H9 (cell line): Measurements from ENCODE around the gene CHSY1. TPM values are rescaled to one million over a fixed set of nuclear protein-coding genes. Genes with fewer than 3 reads are reported as not detected.
"Not testable (repeated sequence)": the region's sequence is repeated elsewhere in the genome, so short reads cannot be mapped to it uniquely, and the experiment has no call there.

Experiments used
- DNase-seq: peaks from one replicate; pipeline ENCODE4 v3.0.0-alpha.2; 2017
- H2AFZ ChIP-seq: one replicate; pipeline ENCODE4 v1.6.1; 2013; ENCODE audit warnings: mild to moderate bottlenecking, low read length, control low read depth, moderate library complexity
- H2AK5ac ChIP-seq: 2 replicates; pipeline ENCODE4 v1.6.1; 2013; ENCODE audit warnings: low read length, control low read depth, mixed read lengths; ENCODE audit not compliant: insufficient read length
- H2BK120ac ChIP-seq: one replicate; pipeline ENCODE4 v1.6.1; 2013; ENCODE audit warnings: low read depth, mild to moderate bottlenecking, low read length, control low read depth, inconsistent platforms; ENCODE audit not compliant: poor library complexity, severe bottlenecking
- H2BK12ac ChIP-seq: 2 replicates; pipeline ENCODE4 v1.6.1; 2013; ENCODE audit warnings: low read length, control low read depth, mixed read lengths, low read depth; ENCODE audit not compliant: insufficient read length
- H2BK15ac ChIP-seq: 2 replicates; pipeline ENCODE4 v1.6.1; 2013; ENCODE audit warnings: low read depth, low read length, control low read depth
- H2BK20ac ChIP-seq: one replicate; pipeline ENCODE4 v1.6.1; 2013; ENCODE audit warnings: low read depth, mild to moderate bottlenecking, low read length, control low read depth, inconsistent platforms; ENCODE audit not compliant: poor library complexity, severe bottlenecking
- H2BK5ac ChIP-seq: 2 replicates; pipeline ENCODE4 v1.6.1; 2013; ENCODE audit warnings: low read length, control low read depth, mixed read lengths; ENCODE audit not compliant: insufficient read length
- H3K14ac ChIP-seq: 2 replicates; pipeline ENCODE4 v1.6.1; 2013; ENCODE audit warnings: low read length, control low read depth; ENCODE audit not compliant: insufficient read depth
- H3K18ac ChIP-seq: 2 replicates; pipeline ENCODE4 v1.6.1; 2013; ENCODE audit warnings: low read depth, mild to moderate bottlenecking, mixed read lengths, low read length, control low read depth; ENCODE audit not compliant: insufficient read length
- H3K23ac ChIP-seq: 2 replicates; pipeline ENCODE4 v1.6.1; 2013; ENCODE audit warnings: low read length, control low read depth, mixed read lengths, low read depth; ENCODE audit not compliant: insufficient read length
- H3K23me2 ChIP-seq: 2 replicates; pipeline ENCODE4 v1.6.1; 2013; ENCODE audit warnings: low read depth, mild to moderate bottlenecking, mixed read lengths, low read length, control low read depth; ENCODE audit not compliant: insufficient read length, poor library complexity, severe bottlenecking
- H3K27ac ChIP-seq: 2 replicates; pipeline ENCODE4 v1.5.1; 2013; ENCODE audit warnings: low read length, control low read depth, mixed read lengths, low read depth; ENCODE audit not compliant: insufficient read length
- H3K27me3 ChIP-seq: 2 replicates; pipeline ENCODE4 v1.6.1; 2013; ENCODE audit warnings: low read length, control low read depth, inconsistent platforms; ENCODE audit not compliant: insufficient read depth
- H3K4ac ChIP-seq: 2 replicates; pipeline ENCODE4 v1.6.1; 2013; ENCODE audit warnings: low read depth, mild to moderate bottlenecking, control low read depth, inconsistent platforms, low read length, moderate library complexity
- H3K4me1 ChIP-seq: 2 replicates; pipeline ENCODE4 v1.6.1; 2013; ENCODE audit warnings: low read length, control low read depth, inconsistent platforms; ENCODE audit not compliant: insufficient read depth
- H3K4me2 ChIP-seq: 2 replicates; pipeline ENCODE4 v1.6.1; 2013; ENCODE audit warnings: low read length, control low read depth, mixed read lengths; ENCODE audit not compliant: insufficient read length, insufficient read depth
- H3K56ac ChIP-seq: 2 replicates; pipeline ENCODE4 v1.6.1; 2013; ENCODE audit warnings: low read depth, mild to moderate bottlenecking, mixed read lengths, low read length, control low read depth; ENCODE audit not compliant: insufficient read length
- H3K79me1 ChIP-seq: 2 replicates; pipeline ENCODE4 v1.6.1; 2013; ENCODE audit warnings: low read depth, mild to moderate bottlenecking, moderate library complexity, low read length, control low read depth, inconsistent platforms; ENCODE audit not compliant: insufficient read depth, poor library complexity, severe bottlenecking
- H3K79me2 ChIP-seq: 2 replicates; pipeline ENCODE4 v1.6.1; 2013; ENCODE audit warnings: low read length, control low read depth, inconsistent platforms; ENCODE audit not compliant: insufficient read depth
- H3K9ac ChIP-seq: 2 replicates; pipeline ENCODE4 v1.6.1; 2013; ENCODE audit warnings: low read length, control low read depth, mixed read lengths; ENCODE audit not compliant: insufficient read length; ENCODE audit errors: extremely low read depth
- H3K9me3 ChIP-seq: one replicate; pipeline ENCODE4 v1.6.1; 2013; ENCODE audit warnings: low read depth, low read length, inconsistent platforms; ENCODE audit not compliant: control insufficient read depth
- H3T11ph ChIP-seq: one replicate; pipeline ENCODE4 v1.6.1; 2013; ENCODE audit warnings: mild to moderate bottlenecking, low read length, control low read depth, inconsistent platforms
- H4K20me1 ChIP-seq: one replicate; pipeline ENCODE4 v1.6.1; 2013; ENCODE audit not compliant: control insufficient read depth, insufficient read length, insufficient read depth
- H4K5ac ChIP-seq: 2 replicates; pipeline ENCODE4 v1.6.1; 2013; ENCODE audit warnings: low read depth, mild to moderate bottlenecking, mixed read lengths, low read length, control low read depth; ENCODE audit not compliant: insufficient read length
- H4K8ac ChIP-seq: replicated peaks from 2 replicates; pipeline ENCODE4 v1.6.1; 2013; ENCODE audit warnings: low read length, control low read depth, mixed read lengths, low read depth; ENCODE audit not compliant: insufficient read length
- H4K91ac ChIP-seq: 2 replicates; pipeline ENCODE4 v1.6.1; 2013; ENCODE audit warnings: low read depth, mild to moderate bottlenecking, moderate library complexity, mixed read lengths, low read length, control low read depth; ENCODE audit not compliant: insufficient read length
- H3K27ac Mint-ChIP-seq, 3 experiments: 2 replicates in 2 of 3; 3 replicates in 1 of 3; pipeline ENCODE4 v1.8.0; 2020 to 2021; ENCODE audit warnings: mixed read lengths in 3 of 3, mild to moderate bottlenecking in 1 of 3, moderate library complexity in 1 of 3
- H3K27me3 Mint-ChIP-seq: 2 replicates; pipeline ENCODE4 v1.8.0; 2021; ENCODE audit warnings: low read depth, mild to moderate bottlenecking, moderate library complexity, mixed read lengths
- H3K36me3 Mint-ChIP-seq, 3 experiments: 2 replicates in 2 of 3; 3 replicates in 1 of 3; pipeline ENCODE4 v1.8.0; 2020 to 2021; ENCODE audit warnings: low read depth in 3 of 3, mixed read lengths in 3 of 3; ENCODE audit not compliant: insufficient read depth in 1 of 3
- H3K4me1 Mint-ChIP-seq, 2 experiments: 2 replicates each; pipeline ENCODE4 v1.8.0; 2020; ENCODE audit warnings: mixed read lengths in 2 of 2
- H3K4me3 Mint-ChIP-seq, 2 experiments: 2 replicates in 1 of 2; 3 replicates in 1 of 2; pipeline ENCODE4 v1.8.0; 2020 to 2021; ENCODE audit warnings: mild to moderate bottlenecking in 2 of 2, mixed read lengths in 2 of 2, moderate library complexity in 1 of 2
- H3K9me3 Mint-ChIP-seq, 2 experiments: 2 replicates in 1 of 2; 3 replicates in 1 of 2; pipeline ENCODE4 v1.8.0; 2020; ENCODE audit warnings: mild to moderate bottlenecking in 2 of 2, mixed read lengths in 2 of 2, moderate library complexity in 1 of 2
- WGBS: extraction: QIAGEN DNeasy Blood & Tissue Kit; methylation state at CpG from one replicate; pipeline ENCODE4 v1.1.7; 2013; ENCODE audit warnings: missing lambda C conversion rate, low lambda C conversion rate, mixed read lengths; ENCODE audit not compliant: insufficient read length; ENCODE audit errors: extremely low coverage; 5-methylcytosine and 5-hydroxymethylcytosine counted together
- total RNA-seq: library from RNA; stranded (reverse); gene quantifications from 2 replicates; pipeline ENCODE4 v1.2.1, GENCODE V29; 2021
- TF ChIP-seq, protein P1 (sequence below): fragments of 200-600 bp; sonication (generic); conservative IDR thresholded peaks from 3 replicates; pipeline ENCODE4 v1.8.0; 2021; ENCODE audit warnings: antibody characterized with exemption, mild to moderate bottlenecking

CHSY1 gene
- total RNA-seq, 1 experiment from 2014 or later: 68.3 TPM

DNA sequence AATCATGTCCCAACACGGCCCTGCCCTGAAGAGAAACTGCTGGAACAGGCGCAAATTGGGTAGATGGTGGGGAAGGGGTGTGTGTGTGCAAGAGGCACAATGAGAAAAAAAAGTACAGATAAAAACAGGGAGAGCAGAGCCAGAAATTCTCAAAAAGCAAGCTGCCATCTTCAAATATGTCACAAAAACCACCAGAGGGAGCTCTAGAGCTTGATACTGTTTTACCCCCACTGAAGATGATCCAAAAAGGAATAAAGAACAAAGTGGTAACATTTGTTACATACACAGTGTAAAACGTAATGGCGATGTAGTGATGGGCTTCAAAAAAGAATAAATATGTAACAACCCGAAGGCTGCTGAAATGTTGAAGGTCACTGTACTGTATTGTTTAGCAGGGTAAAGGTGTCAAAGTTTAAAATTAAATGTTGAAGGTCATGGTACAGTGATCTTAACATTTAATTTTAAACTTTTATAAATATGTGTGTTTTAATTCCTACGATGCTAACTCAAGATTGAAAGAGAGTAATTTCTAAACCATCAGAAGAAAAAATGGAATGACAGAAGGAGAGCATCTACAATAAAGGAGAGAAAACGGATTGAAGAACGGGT, 37.2 kb upstream of the CHSY1 start:
- Histone ChIP-seq H2BK15ac (no peak overlapping the region), H3K14ac (no peak overlapping the region), H2BK12ac (no peak overlapping the region), H3K79me1 (peaks cover 6% of the 10 kb centered on the region), H2AK5ac (no peak overlapping the region), H3K79me2 (peaks cover 18% of the 10 kb centered on the region), H3K4me2 (no peak overlapping the region), H3K27me3 (no peaks in the 10 kb centered on the region), H3K23me2 (peaks cover under 1% of the 10 kb centered on the region), H3K4me1 (no peaks in the 10 kb centered on the region), H4K8ac (no peak overlapping the region), H3K18ac (no peak overlapping the region), H4K20me1 (no peaks in the 10 kb centered on the region), H2BK5ac (no peak overlapping the region), H3T11ph (no peak overlapping the region), H2BK20ac (no peak overlapping the region), H3K9ac (no peak overlapping the region), H2BK120ac (no peak overlapping the region), H3K9me3 (no peaks in the 10 kb centered on the region), H3K4ac (no peak overlapping the region), H4K91ac (no peak overlapping the region), H2AFZ (no peak overlapping the region), H3K56ac (no peak overlapping the region), H4K5ac (no peak overlapping the region), H3K27ac (no peak overlapping the region), H3K23ac (no peak overlapping the region)
- WGBS: no CpG with 5 or more reads among the region's 8 CpGs
- Mint-ChIP-seq H3K27me3 (no peaks in the 10 kb centered on the region), H3K27ac (no peak overlapping the region), H3K4me3 (no peak overlapping the region), H3K36me3 (peaks cover 39 to 80% (median 75%) of the 10 kb centered on the region in 3 experiments), H3K9me3 (no peaks in the 10 kb centered on the region), H3K4me1 (peaks cover 8 to 13% of the 10 kb centered on the region in 2 experiments)
- TF ChIP-seq, protein P1, sequence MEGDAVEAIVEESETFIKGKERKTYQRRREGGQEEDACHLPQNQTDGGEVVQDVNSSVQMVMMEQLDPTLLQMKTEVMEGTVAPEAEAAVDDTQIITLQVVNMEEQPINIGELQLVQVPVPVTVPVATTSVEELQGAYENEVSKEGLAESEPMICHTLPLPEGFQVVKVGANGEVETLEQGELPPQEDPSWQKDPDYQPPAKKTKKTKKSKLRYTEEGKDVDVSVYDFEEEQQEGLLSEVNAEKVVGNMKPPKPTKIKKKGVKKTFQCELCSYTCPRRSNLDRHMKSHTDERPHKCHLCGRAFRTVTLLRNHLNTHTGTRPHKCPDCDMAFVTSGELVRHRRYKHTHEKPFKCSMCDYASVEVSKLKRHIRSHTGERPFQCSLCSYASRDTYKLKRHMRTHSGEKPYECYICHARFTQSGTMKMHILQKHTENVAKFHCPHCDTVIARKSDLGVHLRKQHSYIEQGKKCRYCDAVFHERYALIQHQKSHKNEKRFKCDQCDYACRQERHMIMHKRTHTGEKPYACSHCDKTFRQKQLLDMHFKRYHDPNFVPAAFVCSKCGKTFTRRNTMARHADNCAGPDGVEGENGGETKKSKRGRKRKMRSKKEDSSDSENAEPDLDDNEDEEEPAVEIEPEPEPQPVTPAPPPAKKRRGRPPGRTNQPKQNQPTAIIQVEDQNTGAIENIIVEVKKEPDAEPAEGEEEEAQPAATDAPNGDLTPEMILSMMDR: peak; percentile 79
- DNase-seq: no peak

GRCh38 chr15:101287342-101287741, 35.5 kb upstream of the CHSY1 start:
- H2BK120ac ChIP-seq, H3K4me2 ChIP-seq, H3K27ac Mint-ChIP-seq, H3K4me1 ChIP-seq, H3K4ac ChIP-seq, H3K9ac ChIP-seq, H3K56ac ChIP-seq, H4K91ac ChIP-seq, H3K18ac ChIP-seq, H2BK5ac ChIP-seq, H3K27me3 ChIP-seq, H3K79me1 ChIP-seq, H2BK20ac ChIP-seq, H3K9me3 ChIP-seq, H4K8ac ChIP-seq, H3K23ac ChIP-seq, H4K20me1 ChIP-seq, DNase-seq, H3K9me3 Mint-ChIP-seq, H2BK15ac ChIP-seq, H2AFZ ChIP-seq, H3K27me3 Mint-ChIP-seq, H2AK5ac ChIP-seq, H3K79me2 ChIP-seq, H3T11ph ChIP-seq, H4K5ac ChIP-seq, H3K27ac ChIP-seq, H3K4me1 Mint-ChIP-seq, H3K14ac ChIP-seq, H3K23me2 ChIP-seq, H2BK12ac ChIP-seq, H3K4me3 Mint-ChIP-seq: not testable (repeated sequence)
- H3K36me3 Mint-ChIP-seq: peaks cover 48 to 94% (median 90%) of the 10 kb centered on the region in 3 experiments
- no CpG with 5 or more reads among the region's 6 CpGs for WGBS
